ENCODE results near the gene YBX1.
"Not testable (repeated sequence)": the region's sequence is repeated elsewhere in the genome, so short reads cannot be mapped to it uniquely, and the experiment has no call there.

Gene YBX1

GRCh38 chr1:42690477-42691156 is 8.4 kb downstream of the YBX1 start:
- no peak for DNase-seq (ENCODE audit: low read depth)

GRCh38 chr1:42691157-42691498 is 8.9 kb downstream of the YBX1 start:
- no peak for DNase-seq (ENCODE audit: low read depth)

- DNase-seq (ENCODE audit: low read depth), result no peak
Observed at GRCh38 chr1:42692461-42692860, 10.2 kb downstream of the YBX1 start.

GRCh38 chr1:42692911-42693310 is 10.7 kb downstream of the YBX1 start:
- no peak for DNase-seq (ENCODE audit: low read depth)

- no peak for DNase-seq (ENCODE audit: low read depth)
Observed at GRCh38 chr1:42698081-42698813, 16.0 kb downstream of the YBX1 start.

GRCh38 chr1:42700006-42700405 is 17.8 kb downstream of the YBX1 start:
- DNase-seq (ENCODE audit: low read depth), result no peak

GRCh38 chr1:42703888-42704464 is 21.8 kb downstream of the YBX1 start:
- DNase-seq (ENCODE audit: low read depth), result no peak

- not testable (repeated sequence) for DNase-seq (ENCODE audit: low read depth)
Observed at GRCh38 chr1:42712808-42713207, 30.6 kb downstream of the YBX1 start.

- no peak for DNase-seq (ENCODE audit: low read depth)
Observed at GRCh38 chr1:42713293-42713692, 31.1 kb downstream of the YBX1 start.

- not testable (repeated sequence) for DNase-seq (ENCODE audit: low read depth)
Observed at GRCh38 chr1:42714441-42714840, 32.2 kb downstream of the YBX1 start.

- DNase-seq (ENCODE audit: low read depth), result no peak
Observed at GRCh38 chr1:42720868-42721267, 38.6 kb downstream of the YBX1 start.

GRCh38 chr1:42721926-42722325 is 39.7 kb downstream of the YBX1 start:
- no peak for DNase-seq (ENCODE audit: low read depth)

GRCh38 chr1:42722403-42722802 is 40.2 kb downstream of the YBX1 start:
- not testable (repeated sequence) for DNase-seq (ENCODE audit: low read depth)

GRCh38 chr1:42723511-42723910 is 41.3 kb downstream of the YBX1 start:
- no peak for DNase-seq (ENCODE audit: low read depth)

GRCh38 chr1:42725820-42726219 is 43.6 kb downstream of the YBX1 start:
- not testable (repeated sequence) for DNase-seq (ENCODE audit: low read depth)

GRCh38 chr1:42730002-42730401 is 47.8 kb downstream of the YBX1 start:
- DNase-seq (ENCODE audit: low read depth), result no peak

GRCh38 chr1:42730988-42731387 is 48.8 kb downstream of the YBX1 start:
- no peak for DNase-seq (ENCODE audit: low read depth)

GRCh38 chr1:42731585-42731984 is 49.4 kb downstream of the YBX1 start:
- no peak for DNase-seq (ENCODE audit: low read depth)

- peak; percentile 21 for DNase-seq (ENCODE audit: low read depth)
Observed at GRCh38 chr1:42732126-42732680, 50.0 kb downstream of the YBX1 start.

GRCh38 chr1:42733415-42734200 is 51.4 kb downstream of the YBX1 start:
- DNase-seq (ENCODE audit: low read depth), result no peak

GRCh38 chr1:42734201-42735035 is 52.2 kb downstream of the YBX1 start:
- DNase-seq (ENCODE audit: low read depth), result no peak

Measured in stromal cell of bone marrow (primary cell).